ENCODE results near the gene SMC2. TPM values are rescaled to one million over a fixed set of nuclear protein-coding genes. Genes with fewer than 3 reads are reported as not detected.

Gene SMC2
- total and polyA plus RNA-seq, 9 of the 15 experiments (the other 6 are each of a cell fraction or from before 2014, with no cell fraction given): 18.0 to 54.0 (median 32.9) TPM

DNA sequence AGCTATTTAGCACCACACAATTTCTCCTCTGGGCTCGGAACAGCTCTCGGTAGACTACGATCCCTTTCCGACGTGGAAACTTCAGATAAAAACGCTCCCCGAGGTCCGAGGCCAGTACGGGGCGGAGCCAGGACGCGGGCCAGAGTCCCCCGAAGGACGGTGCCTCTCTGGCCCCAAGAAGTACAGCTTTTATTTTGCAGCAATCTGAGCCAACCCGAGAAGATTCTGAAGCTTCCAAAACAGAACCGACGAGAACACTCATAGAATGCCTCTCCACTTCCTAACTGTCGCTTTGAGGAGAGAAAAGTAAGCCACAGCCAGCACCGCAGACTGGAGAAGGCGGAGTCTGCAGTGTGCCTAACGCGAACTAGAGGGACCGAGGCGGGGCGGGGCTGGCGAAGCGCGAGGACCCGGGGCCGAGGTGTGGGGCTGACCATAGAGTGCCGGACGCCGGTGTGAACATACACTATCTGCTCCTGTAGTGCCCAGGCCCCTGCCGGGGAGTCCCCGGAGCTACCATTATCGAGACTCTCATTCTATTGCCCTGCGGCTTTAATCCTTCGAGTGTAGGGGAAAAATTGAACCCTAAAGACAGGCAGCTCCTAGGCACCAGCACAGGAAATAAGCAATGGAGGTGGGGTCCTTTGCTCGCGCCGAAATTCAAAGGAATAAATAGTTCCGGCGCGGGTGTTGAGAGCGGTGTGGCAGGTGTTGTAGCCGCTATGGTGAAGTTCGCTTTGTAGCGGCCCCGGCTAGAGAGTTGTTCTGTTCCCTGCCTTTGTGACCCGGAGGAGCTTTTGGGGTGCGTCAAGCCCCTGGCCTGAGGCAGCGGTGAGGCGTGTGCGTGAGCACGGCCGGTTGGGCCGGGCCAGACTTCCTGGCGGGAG lies at the start of gene SMC2 (continued):
- TF ChIP-seq ZNF696 (CRISPR knock-in tag; conservative IDR thresholded peaks at IDR 0.05) (no peak), TOE1 (IDR thresholded peaks at IDR 0.05; ENCODE audit: borderline replicate concordance) (peak; percentile 72; the same call in 1 of the 2 replicates), TOE1 (CRISPR knock-in tag; IDR thresholded peaks at IDR 0.05; ENCODE audit: borderline replicate concordance, low read depth) (no peak), SMARCB1 (IDR thresholded peaks at IDR 0.05; ENCODE audit: insufficient read length, low read depth) (no peak), ZNF224 (CRISPR knock-in tag; IDR thresholded peaks at IDR 0.05) (no peak), ARID1B (IDR thresholded peaks at IDR 0.05) (0 out of 2 replicates have a peak, but pooled peaks have one; percentile 8), ZNF780A (CRISPR knock-in tag; IDR thresholded peaks at IDR 0.05) (no peak), ZZZ3 (IDR thresholded peaks at IDR 0.05) (no peak), MIER1 (IDR thresholded peaks at IDR 0.05; ENCODE audit: low read depth) (no peak), TBP (optimal IDR thresholded peaks at IDR 0.05; ENCODE audit: low read depth, low read length) (peak; percentile 93), RBM15 (IDR thresholded peaks at IDR 0.05; ENCODE audit: insufficient read depth, low read length) (no peak), RAD51 (IDR thresholded peaks at IDR 0.05; ENCODE audit: borderline replicate concordance, low read depth) (no peak), ILF3 (IDR thresholded peaks at IDR 0.05; ENCODE audit: borderline replicate concordance) (no peak; the same call in 1 of the 2 replicates), MCM2 (IDR thresholded peaks at IDR 0.05; ENCODE audit: low read depth) (no peak), SUPT5H (IDR thresholded peaks at IDR 0.05) (peak; percentile 96), ZNF121 (CRISPR knock-in tag; conservative IDR thresholded peaks at IDR 0.05) (no peak), CHD1 (IDR thresholded peaks at IDR 0.05; ENCODE audit: low read length) (no peak), NRF1 (conservative IDR thresholded peaks at IDR 0.05 in 1 of 2, IDR thresholded peaks at IDR 0.05 in 1 of 2) (peak; percentile 44 to 48; a peak in 2 of 4 replicates)
- TF ChIP-seq, protein P1, sequence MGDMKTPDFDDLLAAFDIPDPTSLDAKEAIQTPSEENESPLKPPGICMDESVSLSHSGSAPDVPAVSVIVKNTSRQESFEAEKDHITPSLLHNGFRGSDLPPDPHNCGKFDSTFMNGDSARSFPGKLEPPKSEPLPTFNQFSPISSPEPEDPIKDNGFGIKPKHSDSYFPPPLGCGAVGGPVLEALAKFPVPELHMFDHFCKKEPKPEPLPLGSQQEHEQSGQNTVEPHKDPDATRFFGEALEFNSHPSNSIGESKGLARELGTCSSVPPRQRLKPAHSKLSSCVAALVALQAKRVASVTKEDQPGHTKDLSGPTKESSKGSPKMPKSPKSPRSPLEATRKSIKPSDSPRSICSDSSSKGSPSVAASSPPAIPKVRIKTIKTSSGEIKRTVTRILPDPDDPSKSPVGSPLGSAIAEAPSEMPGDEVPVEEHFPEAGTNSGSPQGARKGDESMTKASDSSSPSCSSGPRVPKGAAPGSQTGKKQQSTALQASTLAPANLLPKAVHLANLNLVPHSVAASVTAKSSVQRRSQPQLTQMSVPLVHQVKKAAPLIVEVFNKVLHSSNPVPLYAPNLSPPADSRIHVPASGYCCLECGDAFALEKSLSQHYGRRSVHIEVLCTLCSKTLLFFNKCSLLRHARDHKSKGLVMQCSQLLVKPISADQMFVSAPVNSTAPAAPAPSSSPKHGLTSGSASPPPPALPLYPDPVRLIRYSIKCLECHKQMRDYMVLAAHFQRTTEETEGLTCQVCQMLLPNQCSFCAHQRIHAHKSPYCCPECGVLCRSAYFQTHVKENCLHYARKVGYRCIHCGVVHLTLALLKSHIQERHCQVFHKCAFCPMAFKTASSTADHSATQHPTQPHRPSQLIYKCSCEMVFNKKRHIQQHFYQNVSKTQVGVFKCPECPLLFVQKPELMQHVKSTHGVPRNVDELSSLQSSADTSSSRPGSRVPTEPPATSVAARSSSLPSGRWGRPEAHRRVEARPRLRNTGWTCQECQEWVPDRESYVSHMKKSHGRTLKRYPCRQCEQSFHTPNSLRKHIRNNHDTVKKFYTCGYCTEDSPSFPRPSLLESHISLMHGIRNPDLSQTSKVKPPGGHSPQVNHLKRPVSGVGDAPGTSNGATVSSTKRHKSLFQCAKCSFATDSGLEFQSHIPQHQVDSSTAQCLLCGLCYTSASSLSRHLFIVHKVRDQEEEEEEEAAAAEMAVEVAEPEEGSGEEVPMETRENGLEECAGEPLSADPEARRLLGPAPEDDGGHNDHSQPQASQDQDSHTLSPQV (IDR thresholded peaks at IDR 0.05): no peak
- TF ChIP-seq, protein P2, sequence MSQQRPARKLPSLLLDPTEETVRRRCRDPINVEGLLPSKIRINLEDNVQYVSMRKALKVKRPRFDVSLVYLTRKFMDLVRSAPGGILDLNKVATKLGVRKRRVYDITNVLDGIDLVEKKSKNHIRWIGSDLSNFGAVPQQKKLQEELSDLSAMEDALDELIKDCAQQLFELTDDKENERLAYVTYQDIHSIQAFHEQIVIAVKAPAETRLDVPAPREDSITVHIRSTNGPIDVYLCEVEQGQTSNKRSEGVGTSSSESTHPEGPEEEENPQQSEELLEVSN (IDR thresholded peaks at IDR 0.05; ENCODE audit: borderline replicate concordance in 1 of 2, extremely low read depth in 1 of 2, insufficient read depth in 1 of 2, insufficient read length in 1 of 2, low read depth in 1 of 2, low read length in 1 of 2, poor library complexity in 1 of 2, severe bottlenecking in 1 of 2): peak; percentile 33 to 78
- TF ChIP-seq, protein P3, sequence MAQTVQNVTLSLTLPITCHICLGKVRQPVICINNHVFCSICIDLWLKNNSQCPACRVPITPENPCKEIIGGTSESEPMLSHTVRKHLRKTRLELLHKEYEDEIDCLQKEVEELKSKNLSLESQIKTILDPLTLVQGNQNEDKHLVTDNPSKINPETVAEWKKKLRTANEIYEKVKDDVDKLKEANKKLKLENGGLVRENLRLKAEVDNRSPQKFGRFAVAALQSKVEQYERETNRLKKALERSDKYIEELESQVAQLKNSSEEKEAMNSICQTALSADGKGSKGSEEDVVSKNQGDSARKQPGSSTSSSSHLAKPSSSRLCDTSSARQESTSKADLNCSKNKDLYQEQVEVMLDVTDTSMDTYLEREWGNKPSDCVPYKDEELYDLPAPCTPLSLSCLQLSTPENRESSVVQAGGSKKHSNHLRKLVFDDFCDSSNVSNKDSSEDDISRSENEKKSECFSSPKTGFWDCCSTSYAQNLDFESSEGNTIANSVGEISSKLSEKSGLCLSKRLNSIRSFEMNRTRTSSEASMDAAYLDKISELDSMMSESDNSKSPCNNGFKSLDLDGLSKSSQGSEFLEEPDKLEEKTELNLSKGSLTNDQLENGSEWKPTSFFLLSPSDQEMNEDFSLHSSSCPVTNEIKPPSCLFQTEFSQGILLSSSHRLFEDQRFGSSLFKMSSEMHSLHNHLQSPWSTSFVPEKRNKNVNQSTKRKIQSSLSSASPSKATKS (CRISPR knock-in tag; IDR thresholded peaks at IDR 0.05): no peak
